AG04450 (cell line): ENCODE measurements around the gene NDUFB3. TPM values are rescaled to one million over a fixed set of nuclear protein-coding genes. Genes with fewer than 3 reads are reported as not detected.
"Not testable (repeated sequence)": the region's sequence is repeated elsewhere in the genome, so short reads cannot be mapped to it uniquely, and the experiment has no call there.

ENCODE experiments used
- CTCF ChIA-PET: fragments of 300-600, 350-600 bp; formaldehyde crosslinking; extraction: SDS; loops from one replicate; lab custom pipeline; 2022; ENCODE audit warnings: antibody characterized with exemption, inconsistent platforms; lab: Charles Lee
- POLR2A ChIA-PET: fragments of 350-600 bp; formaldehyde crosslinking; extraction: SDS; loops from one replicate; lab custom pipeline; 2021; ENCODE audit warnings: antibody characterized with exemption, inconsistent platforms; lab: Yijun Ruan, JAX
- DNase-seq: peaks from one replicate; pipeline ENCODE4 v3.0.0-alpha.2; 2011; ENCODE audit warnings: low read depth, low spot score
- H3K27ac ChIP-seq: one replicate; pipeline ENCODE4 v1.5.1; 2012; ENCODE audit warnings: low read depth, low read length, control low read depth
- H3K27me3 ChIP-seq: one replicate; pipeline ENCODE4 v1.6.0; 2012; ENCODE audit warnings: low read length; ENCODE audit not compliant: control insufficient read depth, insufficient read depth
- H3K4me3 ChIP-seq: 2 replicates; pipeline ENCODE4 v1.5.1; 2011; ENCODE audit warnings: mild to moderate bottlenecking, low read depth, low read length, control low read depth
- H3K9me3 ChIP-seq: 2 replicates; pipeline ENCODE4 v1.5.1; 2012; ENCODE audit warnings: low read length; ENCODE audit not compliant: control insufficient read depth, insufficient read depth
- CTCF ChIP-seq: IDR thresholded peaks from 2 replicates; pipeline ENCODE4 v1.5.1; 2011; ENCODE audit warnings: low read depth, low read length, control low read depth, inconsistent platforms
- polyA minus RNA-seq: library from RNA; depleted of rRNA, polyadenylated mRNA; stranded (reverse); fragments of >200 nt; gene quantifications from 2 replicates; pipeline ENCODE4 v1.2.3, GENCODE V29; 2011; rRNA and poly(A)+ RNA removed
- polyA plus RNA-seq: library from polyadenylated mRNA; depleted of rRNA; stranded (reverse); fragments of >200 nt; gene quantifications from 2 replicates; pipeline ENCODE4 v1.2.3, GENCODE V29; 2011; rRNA removed

Gene NDUFB3
- polyA plus RNA-seq: 90.9 and 121 TPM in 2 replicates
- polyA minus RNA-seq: 12.4 and 18.2 TPM in 2 replicates

- peak within 1 kb of the TSS; percentile 99 for H3K4me3 ChIP-seq
- ChIA-PET POLR2A (no interaction called here), CTCF (interaction anchor here (0.5 to 4.3 kb wide), 5 partner anchors 71 to 170 kb away, joined by 3 to 55 read pairs (median 3); no protein-coding TSS in a partner anchor)
- no peaks in the 10 kb centered on the region for H3K27me3 ChIP-seq
- peak; percentile 41 for TF ChIP-seq CTCF
- H3K27ac ChIP-seq: peak within 1 kb of the TSS; percentile 35
- peak; percentile 84 for DNase-seq
- no peaks in the 10 kb centered on the region; the same call in 1 of the 2 replicates for H3K9me3 ChIP-seq
Observed at GRCh38 chr2:201071479-201072200, at the start of gene NDUFB3, which contains the start of gene HYCC2. Gene NDUFB3, plus strand, starts transcription at chr2:201072001. Its CDS starts 6,882 bp downstream, at chr2:201078883. Gene HYCC2, minus strand, starts transcription at chr2:201071671. Its CDS starts 47,662 bp downstream, at chr2:201024009.

- H3K27ac ChIP-seq: no peak overlapping the region
- ChIA-PET POLR2A (interaction anchor here (0.6 kb wide), 1 partner anchor 52 kb away, joined by 3 read pairs; no protein-coding TSS in a partner anchor), CTCF (interaction anchor here (0.5 to 1.6 kb wide), 3 partner anchors 44 to 1112 kb away, joined by 3 to 4 read pairs (median 4); no protein-coding TSS in a partner anchor)
- no peak for TF ChIP-seq CTCF
- no peak overlapping the region for H3K4me3 ChIP-seq
- H3K9me3 ChIP-seq: 0 out of 2 replicates have a peak, but pooled peaks cover 2% of the 10 kb centered on the region
- H3K27me3 ChIP-seq: no peaks in the 10 kb centered on the region
- DNase-seq: no peak
Observed at GRCh38 chr2:201024518-201024917, 47.3 kb upstream of the NDUFB3 start.

GRCh38 chr2:201034355-201034754 is 37.4 kb upstream of the NDUFB3 start:
- H3K4me3 ChIP-seq, CTCF ChIA-PET, H3K9me3 ChIP-seq, H3K27ac ChIP-seq, DNase-seq, POLR2A ChIA-PET, H3K27me3 ChIP-seq: not testable (repeated sequence)

- CTCF ChIA-PET, H3K27me3 ChIP-seq, H3K27ac ChIP-seq, POLR2A ChIA-PET, H3K9me3 ChIP-seq, DNase-seq, H3K4me3 ChIP-seq: not testable (repeated sequence)
Observed at GRCh38 chr2:201038361-201038760, 33.4 kb upstream of the NDUFB3 start.

GRCh38 chr2:201038855-201039254 is 32.9 kb upstream of the NDUFB3 start:
- Histone ChIP-seq H3K9me3 (no peaks in the 10 kb centered on the region), H3K27me3 (no peaks in the 10 kb centered on the region), H3K4me3 (no peak overlapping the region), H3K27ac (no peak overlapping the region)
- POLR2A ChIA-PET: no interaction called here
- CTCF ChIA-PET: interaction anchor here (1.3 kb wide), 1 partner anchor 29 kb away, joined by 4 read pairs; no protein-coding TSS in a partner anchor
- TF ChIP-seq CTCF: no peak
- DNase-seq: no peak
